Activated effector memory CD4-positive, alpha-beta T cell treated with anti-CD3 and anti-CD28 coated beads, Interleukin-2, amount 50 U/mL, for 16 hours (primary cell): Measurements from ENCODE around the gene LYG2.
"Not testable (repeated sequence)": the region's sequence is repeated elsewhere in the genome, so short reads cannot be mapped to it uniquely, and the experiment has no call there.

Experiments
- DNase-seq: peaks from one replicate; pipeline ENCODE4 v3.0.0-alpha.2; 2020

The LYG2 gene

GRCh38 chr2:99200076-99200800 is 55.2 kb downstream of the LYG2 start:
- DNase-seq, result no peak

- DNase-seq, result no peak
Observed at GRCh38 chr2:99198103-99198841, 57.2 kb downstream of the LYG2 start.

- DNase-seq, result not testable (repeated sequence)
Observed at GRCh38 chr2:99192364-99192763, 63.1 kb downstream of the LYG2 start.
